Lung (tissue), 12 donors: ENCODE results near the gene RPS2. TPM values are rescaled to one million over a fixed set of nuclear protein-coding genes. Genes with fewer than 3 reads are reported as not detected.

Source experiments
- ATAC-seq: fragments of 200-7000 bp; cut with Tn5 transposase; one replicate; pipeline ENCODE4 v1.9.1; 2020; ENCODE audit warnings: moderate number of reproducible peaks; ENCODE audit not compliant: insufficient read depth, low FRiP score
- DNase-seq, 3 donors: peaks; one replicate each; pipeline ENCODE4 v3.0.0-alpha.2; 2013 to 2017
- H3K27ac ChIP-seq, 2 donors: one replicate each; pipeline ENCODE4 v1.5.1; 2013; ENCODE audit warnings: mild to moderate bottlenecking in 2 of 2, moderate library complexity in 2 of 2, control low read depth in 1 of 2, inconsistent platforms in 1 of 2, low read depth in 1 of 2, low read length in 1 of 2
- H3K27me3 ChIP-seq, 3 donors: one replicate each; pipeline ENCODE4 v1.5.1; 2013; ENCODE audit warnings: low read length in 2 of 3; ENCODE audit not compliant: control insufficient read depth in 3 of 3, insufficient read depth in 3 of 3
- H3K36me3 ChIP-seq, 4 donors: one replicate each; pipeline ENCODE4 v1.5.1; 2013; ENCODE audit warnings: low read length in 4 of 4, mild to moderate bottlenecking in 1 of 4, moderate library complexity in 1 of 4; ENCODE audit not compliant: control insufficient read depth in 4 of 4, insufficient read depth in 4 of 4
- H3K4me1 ChIP-seq, 5 donors: one replicate each; pipeline ENCODE4 v1.5.1; 2013; ENCODE audit warnings: low read length in 5 of 5, mild to moderate bottlenecking in 2 of 5, moderate library complexity in 1 of 5; ENCODE audit not compliant: control insufficient read depth in 5 of 5, insufficient read depth in 5 of 5
- H3K4me3 ChIP-seq: one replicate; pipeline ENCODE4 v1.5.1; 2013; ENCODE audit warnings: mild to moderate bottlenecking, control low read depth, moderate library complexity
- H3K9ac ChIP-seq, 2 donors: one replicate each; pipeline ENCODE4 v1.5.1; 2013; ENCODE audit warnings: low read length in 2 of 2, control low read depth in 1 of 2; ENCODE audit not compliant: insufficient read depth in 1 of 2
- H3K9me3 ChIP-seq, 4 donors: one replicate each; pipeline ENCODE4 v1.5.1; 2013; ENCODE audit warnings: low read length in 3 of 4, mild to moderate bottlenecking in 1 of 4, moderate library complexity in 1 of 4; ENCODE audit not compliant: control insufficient read depth in 4 of 4, insufficient read depth in 3 of 4
- WGBS, 2 donors: extraction: QIAGEN DNeasy Blood & Tissue Kit; methylation state at CpG; one replicate each; pipeline ENCODE4 v1.1.7; 2013; 5-methylcytosine and 5-hydroxymethylcytosine counted together
- polyA plus RNA-seq, 2 donors: library from polyadenylated mRNA; stranded (reverse); fragments of 200-250 nt; gene quantifications; one replicate each; pipeline ENCODE4 v1.2.1, GENCODE V29; 2013
- total RNA-seq, 2 donors: library from RNA; depleted of rRNA in 1 of 2; stranded (reverse); fragments of >200 nt in 1 of 2; gene quantifications; one replicate each; pipeline ENCODE4 v1.2.1, GENCODE V29; 2014 to 2021
- TF ChIP-seq, protein P1 (sequence below): IDR thresholded peaks from 2 replicates; pipeline ENCODE4 v1.5.1; 2012; ENCODE audit warnings: mild to moderate bottlenecking; ENCODE audit errors: control extremely low read depth, extremely low read depth
- donor health status: control.
- donor health status: control.
- donor health status: Bipolar disorder and iron deficiency.
- donor health status: healthy.
- donor health status: DM: yes; HTN: yes; CAD: no.

The RPS2 gene
- total and polyA plus RNA-seq, 4 donors: 1,331 to 5,214 (median 2,779) TPM

DNA sequence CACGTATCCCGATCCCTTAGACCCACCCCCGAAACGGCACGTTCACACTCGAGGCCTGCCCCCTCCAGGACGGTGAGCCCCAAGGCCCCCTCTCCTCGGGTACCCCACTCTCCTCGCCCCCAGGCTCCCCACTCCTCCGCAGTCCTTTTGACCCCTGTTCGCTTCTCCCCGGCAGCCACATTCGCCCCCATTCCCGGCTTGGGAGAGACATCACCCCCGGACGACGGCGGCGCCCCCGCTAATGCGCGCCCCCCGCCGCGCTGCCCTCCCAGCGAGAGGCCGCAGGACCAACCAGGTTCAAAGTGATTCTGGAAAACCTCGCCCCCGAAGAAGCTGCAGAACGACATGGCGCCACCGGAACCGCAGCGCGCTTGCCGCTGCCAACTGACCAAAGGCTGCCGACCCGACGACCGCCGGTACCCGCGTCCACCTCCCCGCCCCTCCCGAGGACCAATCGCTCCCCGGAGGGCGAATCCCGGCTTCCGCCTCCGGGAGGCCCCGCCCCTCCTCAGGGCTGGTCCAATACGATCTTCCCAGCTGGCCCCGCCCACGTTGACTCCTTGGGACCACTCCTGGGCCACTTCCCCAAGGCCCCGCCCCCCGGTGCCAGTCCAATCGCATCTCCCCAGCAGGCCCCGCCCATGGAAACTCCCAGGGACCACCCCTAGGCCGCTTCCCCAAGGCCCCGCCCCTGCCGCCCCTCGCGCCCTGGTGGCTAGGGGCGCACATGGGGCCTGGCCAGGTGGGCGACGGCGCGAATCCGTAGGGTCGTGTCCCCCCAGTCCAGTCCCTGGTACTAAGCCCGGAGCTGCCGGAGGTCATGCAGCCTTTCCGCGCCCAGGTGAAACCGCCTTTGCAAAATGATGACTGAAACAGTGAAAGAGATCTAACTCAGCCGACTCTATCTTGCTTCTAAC, 21.6 kb downstream of the RPS2 start, which contains the start of gene MSRB1:
MSRB1 (minus strand) TSS at position 390 of the 917 bp plus-strand sequence; CDS start at position 347, 43 bp downstream.
- H3K27ac ChIP-seq: peak within 1 kb of the TSS; percentile 89 to 90
- WGBS, 2 donors: 2% methylated on average over 61 to 77 of the region's 77 CpGs

GRCh38 chr16:1942047-1942809, 22.4 kb downstream of the RPS2 start:
- Histone ChIP-seq H3K9ac (peak overlapping the region in 1 of 2 donors; percentile 47), H3K9me3 (no peaks in the 10 kb centered on the region), H3K4me1 (peaks cover 0 to 12% (median 7%) of the 10 kb centered on the region in 5 donors), H3K27ac (peak overlapping the region; percentile 89 to 90), H3K27me3 (no peaks in the 10 kb centered on the region), H3K4me3 (peak overlapping the region; percentile 83), H3K36me3 (peaks cover 0 to 30% (median 8%) of the 10 kb centered on the region in 4 donors)
- DNase-seq (no peak), ATAC-seq (no peak)
- TF ChIP-seq, protein P1, sequence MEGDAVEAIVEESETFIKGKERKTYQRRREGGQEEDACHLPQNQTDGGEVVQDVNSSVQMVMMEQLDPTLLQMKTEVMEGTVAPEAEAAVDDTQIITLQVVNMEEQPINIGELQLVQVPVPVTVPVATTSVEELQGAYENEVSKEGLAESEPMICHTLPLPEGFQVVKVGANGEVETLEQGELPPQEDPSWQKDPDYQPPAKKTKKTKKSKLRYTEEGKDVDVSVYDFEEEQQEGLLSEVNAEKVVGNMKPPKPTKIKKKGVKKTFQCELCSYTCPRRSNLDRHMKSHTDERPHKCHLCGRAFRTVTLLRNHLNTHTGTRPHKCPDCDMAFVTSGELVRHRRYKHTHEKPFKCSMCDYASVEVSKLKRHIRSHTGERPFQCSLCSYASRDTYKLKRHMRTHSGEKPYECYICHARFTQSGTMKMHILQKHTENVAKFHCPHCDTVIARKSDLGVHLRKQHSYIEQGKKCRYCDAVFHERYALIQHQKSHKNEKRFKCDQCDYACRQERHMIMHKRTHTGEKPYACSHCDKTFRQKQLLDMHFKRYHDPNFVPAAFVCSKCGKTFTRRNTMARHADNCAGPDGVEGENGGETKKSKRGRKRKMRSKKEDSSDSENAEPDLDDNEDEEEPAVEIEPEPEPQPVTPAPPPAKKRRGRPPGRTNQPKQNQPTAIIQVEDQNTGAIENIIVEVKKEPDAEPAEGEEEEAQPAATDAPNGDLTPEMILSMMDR: no peak
- WGBS, 2 donors: 10 to 18% methylated on average over 15 to 17 of the region's 17 CpGs

More for the DNA sequence above, 21.6 kb downstream of the RPS2 start, which contains the start of gene MSRB1:
- peak; percentile 97 for ATAC-seq
- peak within 1 kb of the TSS in 1 of 2 donors; percentile 47 for H3K9ac ChIP-seq
- no peaks in the 10 kb centered on the region for H3K9me3 ChIP-seq
- no peaks in the 10 kb centered on the region for H3K27me3 ChIP-seq
- H3K4me1 ChIP-seq: peaks cover 0 to 12% (median 7%) of the 10 kb centered on the region in 5 donors
- H3K36me3 ChIP-seq: peaks cover 0 to 26% (median 5%) of the 10 kb centered on the region in 4 donors
- TF ChIP-seq, protein P1: no peak
- peak; percentile 99 for DNase-seq
- peak within 1 kb of the TSS; percentile 83 for H3K4me3 ChIP-seq

DNA sequence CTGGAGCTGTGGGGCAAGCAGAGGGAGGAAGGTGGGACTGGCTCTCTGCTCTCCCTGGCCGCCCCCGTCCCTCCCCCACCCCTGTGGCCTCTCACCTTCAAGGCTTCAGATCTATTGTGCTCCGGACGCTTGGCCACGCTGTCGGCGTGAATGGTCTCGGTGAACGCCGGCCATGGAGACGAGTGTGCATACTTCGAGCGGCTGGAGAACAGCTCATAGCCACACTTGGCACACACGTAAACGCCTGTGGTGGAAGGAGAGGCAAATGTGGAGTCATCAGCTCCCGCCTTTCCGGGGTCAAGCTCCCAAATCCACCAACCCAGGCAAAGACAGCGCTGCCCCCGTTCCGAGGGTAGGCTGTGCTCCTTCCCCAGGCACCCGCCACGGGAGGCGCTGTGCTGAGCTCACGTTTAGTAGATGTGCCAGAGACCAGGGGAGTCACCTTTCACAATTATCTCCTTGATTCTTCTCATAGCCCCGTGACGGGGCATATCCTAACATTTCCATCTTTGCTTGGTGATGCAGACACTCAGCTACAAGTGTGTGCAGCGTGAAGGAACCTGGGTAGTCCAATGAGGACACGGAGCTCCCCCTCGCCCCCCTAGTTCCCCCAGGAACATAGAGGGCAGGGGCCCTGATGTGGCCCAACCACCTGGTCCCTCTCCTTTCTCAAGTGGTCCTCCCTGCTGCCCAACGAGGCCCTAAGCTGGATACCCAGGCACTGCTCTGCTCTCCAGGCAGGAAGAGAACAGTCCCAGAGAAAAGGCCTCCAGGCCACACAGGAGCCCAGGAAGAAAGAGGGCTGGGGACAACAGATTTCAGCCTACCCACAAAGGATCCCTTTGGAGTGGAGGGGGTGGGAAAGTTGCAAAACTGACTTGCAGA, 23.2 kb downstream of the RPS2 start:
- 73 to 88% methylated on average over 30 of the region's 30 CpGs for WGBS, 2 donors
- no peak for ATAC-seq
- Histone ChIP-seq H3K36me3 (peaks cover 2 to 33% (median 8%) of the 10 kb centered on the region in 4 donors), H3K4me1 (peaks cover 0 to 12% (median 7%) of the 10 kb centered on the region in 5 donors), H3K27ac (peak overlapping the region; percentile 25 to 89), H3K4me3 (no peak overlapping the region), H3K9ac (no peak overlapping the region), H3K27me3 (no peaks in the 10 kb centered on the region), H3K9me3 (no peaks in the 10 kb centered on the region)
- DNase-seq: no peak
- TF ChIP-seq, protein P1: no peak
